ENCODE measurements around the gene RASGRF1.
"Not testable (repeated sequence)": the region's sequence is repeated elsewhere in the genome, so short reads cannot be mapped to it uniquely, and the experiment has no call there.

The RASGRF1 gene

DNA sequence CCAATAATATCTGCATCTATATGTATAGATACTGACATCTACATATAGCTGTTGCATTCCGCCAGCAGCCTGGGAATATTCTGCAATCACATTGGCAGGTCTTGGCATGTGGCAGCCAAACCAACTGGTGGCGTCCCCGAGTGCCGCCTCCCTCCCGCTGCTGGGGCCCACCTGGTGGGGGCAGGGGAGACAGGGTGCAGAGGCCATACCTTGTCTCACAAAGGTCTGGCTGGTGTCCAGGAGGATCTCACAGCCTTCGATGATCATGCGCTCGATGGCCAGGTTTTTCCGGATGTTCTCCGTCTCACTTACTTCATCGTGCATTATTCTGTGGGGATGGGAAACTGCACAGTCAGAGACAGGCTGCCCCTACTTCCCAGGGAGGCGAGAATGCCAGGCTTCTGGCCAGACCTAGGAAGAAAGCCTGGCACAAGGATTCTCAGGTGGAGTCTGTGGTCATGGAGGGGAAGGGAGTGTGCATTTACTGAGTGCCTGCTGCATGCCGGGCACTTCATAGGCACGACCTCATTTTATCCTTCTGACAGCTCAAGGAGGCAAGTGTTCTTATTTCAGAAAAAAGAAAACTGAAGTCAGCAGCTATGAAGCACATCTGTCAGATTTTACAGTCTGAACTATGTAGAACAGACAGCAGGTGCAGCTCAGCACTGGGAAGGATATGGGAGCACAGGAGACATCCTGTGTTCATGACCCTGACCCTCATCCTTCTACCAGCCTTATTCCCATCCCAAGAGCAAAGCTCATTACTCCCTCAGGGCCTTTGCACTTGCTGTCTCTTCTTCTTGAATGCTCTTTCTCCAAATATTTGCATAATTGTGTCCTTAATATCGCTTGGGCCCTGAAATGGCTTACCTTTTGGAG lies 62.8 kb downstream of the RASGRF1 start:
- TF ChIP-seq CTCF (IDR thresholded peaks at IDR 0.05; ENCODE audit: insufficient read depth, low read length) (no peak), SPI1 (IDR thresholded peaks at IDR 0.05; ENCODE audit: borderline replicate concordance, low read depth) (no peak), POLR2AphosphoS5 (IDR thresholded peaks at IDR 0.05; ENCODE audit: low read depth) (no peak), GABPA (IDR thresholded peaks at IDR 0.05; ENCODE audit: low read depth) (no peak)
- TF ChIP-seq, protein P1, sequence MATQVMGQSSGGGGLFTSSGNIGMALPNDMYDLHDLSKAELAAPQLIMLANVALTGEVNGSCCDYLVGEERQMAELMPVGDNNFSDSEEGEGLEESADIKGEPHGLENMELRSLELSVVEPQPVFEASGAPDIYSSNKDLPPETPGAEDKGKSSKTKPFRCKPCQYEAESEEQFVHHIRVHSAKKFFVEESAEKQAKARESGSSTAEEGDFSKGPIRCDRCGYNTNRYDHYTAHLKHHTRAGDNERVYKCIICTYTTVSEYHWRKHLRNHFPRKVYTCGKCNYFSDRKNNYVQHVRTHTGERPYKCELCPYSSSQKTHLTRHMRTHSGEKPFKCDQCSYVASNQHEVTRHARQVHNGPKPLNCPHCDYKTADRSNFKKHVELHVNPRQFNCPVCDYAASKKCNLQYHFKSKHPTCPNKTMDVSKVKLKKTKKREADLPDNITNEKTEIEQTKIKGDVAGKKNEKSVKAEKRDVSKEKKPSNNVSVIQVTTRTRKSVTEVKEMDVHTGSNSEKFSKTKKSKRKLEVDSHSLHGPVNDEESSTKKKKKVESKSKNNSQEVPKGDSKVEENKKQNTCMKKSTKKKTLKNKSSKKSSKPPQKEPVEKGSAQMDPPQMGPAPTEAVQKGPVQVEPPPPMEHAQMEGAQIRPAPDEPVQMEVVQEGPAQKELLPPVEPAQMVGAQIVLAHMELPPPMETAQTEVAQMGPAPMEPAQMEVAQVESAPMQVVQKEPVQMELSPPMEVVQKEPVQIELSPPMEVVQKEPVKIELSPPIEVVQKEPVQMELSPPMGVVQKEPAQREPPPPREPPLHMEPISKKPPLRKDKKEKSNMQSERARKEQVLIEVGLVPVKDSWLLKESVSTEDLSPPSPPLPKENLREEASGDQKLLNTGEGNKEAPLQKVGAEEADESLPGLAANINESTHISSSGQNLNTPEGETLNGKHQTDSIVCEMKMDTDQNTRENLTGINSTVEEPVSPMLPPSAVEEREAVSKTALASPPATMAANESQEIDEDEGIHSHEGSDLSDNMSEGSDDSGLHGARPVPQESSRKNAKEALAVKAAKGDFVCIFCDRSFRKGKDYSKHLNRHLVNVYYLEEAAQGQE (IDR thresholded peaks at IDR 0.05; ENCODE audit: insufficient replicate concordance, low read depth), result no peak
- Histone ChIP-seq H3K27ac (replicated peaks) (no peak overlapping the region), H3K27me3 (ENCODE audit: insufficient read depth, poor library complexity, severe bottlenecking) (no peaks in the 10 kb centered on the region), H3K4me3 (replicated peaks; ENCODE audit: insufficient read depth, low read length) (no peak overlapping the region)
- no peak for DNase-seq (ENCODE audit: low read depth in 1 of 2, low spot score in 1 of 2)

DNA sequence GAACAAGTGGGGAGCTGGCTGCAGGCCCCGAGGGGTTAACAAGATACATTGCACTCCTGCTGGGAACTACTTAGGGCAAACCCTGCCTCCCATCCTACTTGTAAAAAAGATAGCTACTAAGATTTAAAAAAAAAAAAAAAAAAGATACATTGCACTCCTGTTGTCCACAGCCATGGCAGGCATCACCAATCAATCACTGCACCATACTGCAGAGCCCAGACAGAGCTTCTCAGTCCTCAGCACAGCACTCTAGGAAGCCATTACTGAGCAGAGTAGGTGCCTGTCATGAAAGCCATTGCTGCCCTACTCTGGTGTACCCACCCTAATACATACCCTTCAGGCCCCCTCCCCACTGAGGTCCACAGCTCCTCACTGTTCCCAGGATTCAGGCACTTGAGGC lies 64.8 kb downstream of the RASGRF1 start:
- H3K27me3 ChIP-seq (ENCODE audit: insufficient read depth, poor library complexity, severe bottlenecking), result no peaks in the 10 kb centered on the region
- TF ChIP-seq SPI1 (IDR thresholded peaks at IDR 0.05; ENCODE audit: borderline replicate concordance, low read depth), result no peak
- no peak for TF ChIP-seq CTCF (IDR thresholded peaks at IDR 0.05; ENCODE audit: insufficient read depth, low read length)
- TF ChIP-seq, protein P1 (IDR thresholded peaks at IDR 0.05; ENCODE audit: insufficient replicate concordance, low read depth), result no peak
- TF ChIP-seq GABPA (IDR thresholded peaks at IDR 0.05; ENCODE audit: low read depth), result no peak
- TF ChIP-seq POLR2AphosphoS5 (IDR thresholded peaks at IDR 0.05; ENCODE audit: low read depth), result no peak
- DNase-seq (ENCODE audit: low read depth in 1 of 2, low spot score in 1 of 2), result no peak
- H3K4me3 ChIP-seq (replicated peaks; ENCODE audit: insufficient read depth, low read length), result no peak overlapping the region
- H3K27ac ChIP-seq (replicated peaks), result no peak overlapping the region

- no peak overlapping the region for H3K4me3 ChIP-seq (replicated peaks; ENCODE audit: insufficient read depth, low read length)
- no peak overlapping the region for H3K27ac ChIP-seq (replicated peaks)
- DNase-seq (ENCODE audit: low read depth in 1 of 2, low spot score in 1 of 2), result peak in 1 of 2 experiments; percentile 69
- peak; percentile 30; the same call in 1 of the 2 replicates for TF ChIP-seq SPI1 (IDR thresholded peaks at IDR 0.05; ENCODE audit: borderline replicate concordance, low read depth)
- TF ChIP-seq, protein P1 (IDR thresholded peaks at IDR 0.05; ENCODE audit: insufficient replicate concordance, low read depth), result no peak
- H3K27me3 ChIP-seq (ENCODE audit: insufficient read depth, poor library complexity, severe bottlenecking), result no peaks in the 10 kb centered on the region
Observed at GRCh38 chr15:79025201-79025600, 65.4 kb downstream of the RASGRF1 start.

DNA sequence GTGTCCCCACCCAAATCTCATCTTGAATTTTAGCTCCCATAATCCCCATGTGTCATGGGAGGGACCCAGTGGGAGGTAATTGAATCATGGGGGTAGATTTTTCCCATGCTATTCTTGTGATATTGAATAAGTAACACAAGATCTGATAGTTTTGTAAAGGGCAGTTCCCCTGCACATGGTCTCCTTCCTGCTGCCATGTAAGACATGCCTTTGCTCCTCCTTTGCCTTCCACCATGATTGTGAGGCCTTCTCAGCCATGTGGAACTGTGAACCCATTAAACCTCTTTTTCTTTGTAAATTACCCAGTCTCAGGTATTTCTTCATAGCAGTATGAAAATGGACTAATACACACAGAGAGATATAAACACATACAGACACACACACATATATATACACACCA lies 66.1 kb downstream of the RASGRF1 start:
- not testable (repeated sequence) for DNase-seq (ENCODE audit: low read depth in 1 of 2, low spot score in 1 of 2); H3K4me3 ChIP-seq (replicated peaks; ENCODE audit: insufficient read depth, low read length); H3K27me3 ChIP-seq (ENCODE audit: insufficient read depth, poor library complexity, severe bottlenecking); H3K27ac ChIP-seq (replicated peaks)
